Loucy (cell line): ENCODE measurements around the gene SUPT5H.

Experiments
- H2AFZ ChIP-seq: fragments of 200-600 bp; sonication (generic); 2 replicates; pipeline ENCODE4 v1.6.0; 2016; ENCODE audit warnings: antibody characterized with exemption, mild to moderate bottlenecking, low read length, moderate library complexity
- H3F3A ChIP-seq: fragments of 200-600 bp; 2 replicates; pipeline ENCODE4 v1.6.0; 2016; ENCODE audit warnings: antibody characterized with exemption, low read depth, mild to moderate bottlenecking
- H3K27me3 ChIP-seq: fragments of 200-600 bp; sonication (generic); 2 replicates; pipeline ENCODE4 v1.6.1; 2014; ENCODE audit warnings: low read length, mild to moderate bottlenecking; ENCODE audit not compliant: insufficient read depth, poor library complexity, severe bottlenecking
- H3K36me3 ChIP-seq: fragments of 200-600 bp; sonication (generic); 2 replicates; pipeline ENCODE4 v1.6.1; 2016; ENCODE audit warnings: low read length; ENCODE audit not compliant: insufficient read depth
- H3K4me1 ChIP-seq: fragments of 200-600 bp; sonication (generic); 2 replicates; pipeline ENCODE4 v1.5.1; 2014; ENCODE audit warnings: low read length, mild to moderate bottlenecking; ENCODE audit not compliant: insufficient read depth, poor library complexity, severe bottlenecking
- H3K4me2 ChIP-seq: fragments of 200-600 bp; sonication (generic); 2 replicates; pipeline ENCODE4 v1.6.0; 2014; ENCODE audit warnings: antibody characterized with exemption, low read length, low read depth, mild to moderate bottlenecking; ENCODE audit not compliant: poor library complexity, severe bottlenecking
- H3K4me3 ChIP-seq: fragments of 200-600 bp; sonication (generic); 2 replicates; pipeline ENCODE4 v1.5.1; 2014; ENCODE audit warnings: low read length, mild to moderate bottlenecking, mixed read lengths; ENCODE audit not compliant: poor library complexity, severe bottlenecking
- H3K79me2 ChIP-seq: fragments of 200-600 bp; sonication (generic); 2 replicates; pipeline ENCODE4 v1.6.1; 2014; ENCODE audit warnings: low read length; ENCODE audit not compliant: insufficient read depth
- H3K9ac ChIP-seq: fragments of 200-600 bp; sonication (generic); 2 replicates; pipeline ENCODE4 v1.6.0; 2014; ENCODE audit warnings: mild to moderate bottlenecking, low read depth, low read length, moderate library complexity; ENCODE audit not compliant: poor library complexity, severe bottlenecking
- H3K9me2 ChIP-seq: fragments of 200-600 bp; sonication (generic); replicated peaks from 2 replicates; pipeline ENCODE4 v1.6.1; 2016; ENCODE audit warnings: low read depth, low read length, mixed read lengths
- H3K9me3 ChIP-seq: fragments of 200-600 bp; sonication (generic); 2 replicates; pipeline ENCODE4 v1.6.1; 2014; ENCODE audit warnings: mild to moderate bottlenecking, antibody characterized with exemption, low read length, low read depth; ENCODE audit not compliant: insufficient read depth
- H4K20me1 ChIP-seq: fragments of 200-600 bp; sonication (generic); 2 replicates; pipeline ENCODE4 v1.6.0; 2014; ENCODE audit warnings: antibody characterized with exemption, low read length, mild to moderate bottlenecking; ENCODE audit not compliant: insufficient read depth, poor library complexity, severe bottlenecking
- EZH2phosphoT487 ChIP-seq: fragments of 200-600 bp; IDR thresholded peaks from 2 replicates; pipeline ENCODE4 v1.6.1; 2018; ENCODE audit warnings: antibody characterized with exemption, mild to moderate bottlenecking, moderate library complexity, borderline replicate concordance
- TF ChIP-seq, protein P1 (sequence below): fragments of 200-600 bp; sonication (generic); conservative IDR thresholded peaks from 2 replicates; pipeline ENCODE4 v1.5.1; 2014; ENCODE audit warnings: mild to moderate bottlenecking, antibody characterized with exemption, low read length

Gene SUPT5H

DNA sequence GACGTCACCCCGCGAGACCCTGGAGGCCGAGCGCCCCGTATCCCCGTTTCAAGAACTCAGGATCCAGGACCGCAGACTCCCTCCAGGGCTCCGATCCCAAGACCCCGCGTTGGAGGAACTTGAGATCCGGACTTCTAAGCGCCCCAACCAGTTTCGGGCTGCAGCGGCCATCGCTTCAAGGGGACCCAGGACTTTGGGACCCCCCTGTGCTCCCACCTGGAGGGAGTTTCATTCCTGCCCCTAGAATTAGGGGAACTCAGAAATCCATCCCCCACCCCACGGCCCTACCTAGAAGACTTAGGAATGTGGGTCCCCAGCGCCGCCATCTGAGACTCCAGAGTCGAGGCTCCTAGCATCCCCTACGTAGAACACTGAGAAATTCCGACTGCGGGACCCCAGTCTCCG lies 32.5 kb upstream of the SUPT5H start:
- no peaks in the 10 kb centered on the region for H3K9me3 ChIP-seq
- H3K4me1 ChIP-seq, result peaks cover 40% of the 10 kb centered on the region
- peak overlapping the region; percentile 98 for H3K9ac ChIP-seq
- peak overlapping the region; percentile 90 for H3K4me3 ChIP-seq
- peaks cover 76% of the 10 kb centered on the region for H3K79me2 ChIP-seq
- no peaks in the 10 kb centered on the region for H3K9me2 ChIP-seq
- H2AFZ ChIP-seq, result peak overlapping the region; percentile 76; the same call in 1 of the 2 replicates
- H3K4me2 ChIP-seq, result peak overlapping the region; percentile 80
- H3K36me3 ChIP-seq, result no peaks in the 10 kb centered on the region; the same call in 1 of the 2 replicates
- peaks cover 5% of the 10 kb centered on the region for H3K27me3 ChIP-seq
- no peaks in the 10 kb centered on the region for H3F3A ChIP-seq
- TF ChIP-seq EZH2phosphoT487, result no peak
- TF ChIP-seq, protein P1, sequence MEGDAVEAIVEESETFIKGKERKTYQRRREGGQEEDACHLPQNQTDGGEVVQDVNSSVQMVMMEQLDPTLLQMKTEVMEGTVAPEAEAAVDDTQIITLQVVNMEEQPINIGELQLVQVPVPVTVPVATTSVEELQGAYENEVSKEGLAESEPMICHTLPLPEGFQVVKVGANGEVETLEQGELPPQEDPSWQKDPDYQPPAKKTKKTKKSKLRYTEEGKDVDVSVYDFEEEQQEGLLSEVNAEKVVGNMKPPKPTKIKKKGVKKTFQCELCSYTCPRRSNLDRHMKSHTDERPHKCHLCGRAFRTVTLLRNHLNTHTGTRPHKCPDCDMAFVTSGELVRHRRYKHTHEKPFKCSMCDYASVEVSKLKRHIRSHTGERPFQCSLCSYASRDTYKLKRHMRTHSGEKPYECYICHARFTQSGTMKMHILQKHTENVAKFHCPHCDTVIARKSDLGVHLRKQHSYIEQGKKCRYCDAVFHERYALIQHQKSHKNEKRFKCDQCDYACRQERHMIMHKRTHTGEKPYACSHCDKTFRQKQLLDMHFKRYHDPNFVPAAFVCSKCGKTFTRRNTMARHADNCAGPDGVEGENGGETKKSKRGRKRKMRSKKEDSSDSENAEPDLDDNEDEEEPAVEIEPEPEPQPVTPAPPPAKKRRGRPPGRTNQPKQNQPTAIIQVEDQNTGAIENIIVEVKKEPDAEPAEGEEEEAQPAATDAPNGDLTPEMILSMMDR, result no peak; the same call in 1 of the 2 replicates
- peaks cover 42% of the 10 kb centered on the region for H4K20me1 ChIP-seq

DNA sequence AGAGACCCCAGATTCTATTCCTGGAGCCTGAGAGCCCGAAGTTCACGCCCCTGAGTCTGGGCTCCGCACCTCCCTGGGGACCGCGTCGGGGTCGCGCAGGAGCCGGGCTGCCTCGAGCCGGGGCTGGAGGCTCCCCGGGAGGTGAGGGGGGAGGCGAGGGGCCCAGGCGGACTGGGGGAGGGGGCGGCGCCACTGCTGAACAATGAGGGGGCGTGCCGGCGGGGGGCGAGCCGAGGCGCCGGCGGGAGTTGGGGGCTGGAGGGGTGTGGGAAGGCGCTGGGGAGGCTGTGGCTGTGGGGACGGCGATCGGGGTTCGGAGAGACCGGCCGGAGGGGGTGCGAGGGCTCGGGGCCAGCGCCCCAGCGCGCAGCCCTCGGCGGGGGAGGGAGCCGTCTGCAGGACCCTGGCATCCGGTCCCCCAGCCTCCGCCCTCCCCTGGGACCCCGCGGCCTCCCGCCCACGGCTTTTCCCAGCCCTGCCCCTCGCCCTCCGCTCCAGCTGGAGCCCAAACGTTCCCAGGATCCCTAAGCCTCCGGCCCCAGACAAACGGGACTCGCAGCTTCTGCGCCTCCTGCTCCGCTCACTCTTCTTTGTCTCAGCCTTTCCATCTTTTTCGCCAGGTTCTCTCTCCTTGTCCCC lies 32.0 kb upstream of the SUPT5H start:
- peak overlapping the region; percentile 98 for H3K9ac ChIP-seq
- H3K4me1 ChIP-seq, result peaks cover 38% of the 10 kb centered on the region
- H3K4me2 ChIP-seq, result peak overlapping the region; percentile 80
- H3K79me2 ChIP-seq, result peaks cover 71% of the 10 kb centered on the region
- H3K9me2 ChIP-seq, result no peaks in the 10 kb centered on the region
- H3K9me3 ChIP-seq, result no peaks in the 10 kb centered on the region
- peaks cover 37% of the 10 kb centered on the region for H4K20me1 ChIP-seq
- peak overlapping the region; percentile 90 for H3K4me3 ChIP-seq
- H3K36me3 ChIP-seq, result peaks cover under 1% of the 10 kb centered on the region; the same call in 1 of the 2 replicates
- peak overlapping the region; percentile 76 for H2AFZ ChIP-seq
- peaks cover 5% of the 10 kb centered on the region for H3K27me3 ChIP-seq
- TF ChIP-seq, protein P1, result no peak
- TF ChIP-seq EZH2phosphoT487, result no peak
- H3F3A ChIP-seq, result no peaks in the 10 kb centered on the region

DNA sequence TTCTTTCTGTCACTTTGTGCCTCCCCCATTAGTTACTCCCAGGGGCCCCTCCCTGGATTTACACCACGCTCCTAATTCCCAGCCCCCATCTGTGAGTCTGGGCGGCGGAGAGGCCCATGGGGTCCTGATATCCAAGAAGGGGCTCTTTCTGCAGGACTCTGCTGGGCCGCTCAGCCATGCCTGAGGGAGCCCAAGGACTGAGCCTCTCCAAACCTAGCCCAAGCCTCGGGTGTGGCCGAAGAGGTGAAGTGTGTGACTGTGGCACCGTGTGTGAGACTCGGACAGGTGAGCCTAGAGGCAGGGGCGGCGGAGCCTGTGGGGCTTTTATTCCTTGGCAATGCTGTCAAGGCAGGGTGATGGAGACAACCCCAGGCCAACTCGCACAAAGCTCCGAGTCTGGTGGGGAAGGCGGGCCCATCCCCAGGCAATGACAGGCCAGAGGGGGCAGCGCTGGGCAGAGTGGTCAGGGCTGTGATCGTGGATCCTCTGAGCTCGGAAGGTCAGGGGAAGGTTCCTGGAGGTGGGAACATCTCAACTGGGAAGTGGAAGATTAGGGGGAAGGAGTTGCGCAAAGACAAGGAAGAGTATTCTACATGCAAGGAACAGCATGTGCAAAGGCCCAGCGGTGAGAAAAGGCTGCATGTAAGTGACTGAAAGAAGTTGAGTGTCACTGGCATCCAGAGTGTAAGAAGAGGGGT lies 31.3 kb upstream of the SUPT5H start:
- Histone ChIP-seq H2AFZ (peak overlapping the region; percentile 76), H4K20me1 (peaks cover 30% of the 10 kb centered on the region), H3K4me1 (peaks cover 38% of the 10 kb centered on the region), H3K9ac (peak overlapping the region; percentile 98), H3F3A (no peaks in the 10 kb centered on the region), H3K27me3 (peaks cover 5% of the 10 kb centered on the region), H3K9me2 (no peaks in the 10 kb centered on the region), H3K79me2 (peaks cover 65% of the 10 kb centered on the region), H3K9me3 (no peaks in the 10 kb centered on the region), H3K4me3 (peak overlapping the region; percentile 90), H3K36me3 (peaks cover 7% of the 10 kb centered on the region; the same call in 1 of the 2 replicates), H3K4me2 (peak overlapping the region; percentile 80)
- TF ChIP-seq EZH2phosphoT487, result no peak
- TF ChIP-seq, protein P1, result peak; percentile 52
